Endothelial cell of umbilical vein (primary cell): Measurements from ENCODE around the gene LRCOL1. TPM values are rescaled to one million over a fixed set of nuclear protein-coding genes. Genes with fewer than 3 reads are reported as not detected.

Source experiments
- BruUV-seq: library from RNA; stranded (reverse); fragments of 400-500 nt; replicated peaks from 2 replicates; lab custom pipeline; 2021; lab: Mats Ljungman, UMichigan
- CTCF ChIA-PET: fragments of 300-600, 350-600 bp; sonication (Branson Sonifier 250); formaldehyde crosslinking; loops from one replicate; lab custom pipeline; 2021; ENCODE audit warnings: antibody characterized with exemption, inconsistent platforms; lab: Charles Lee
- POLR2A ChIA-PET: fragments of 300-600, 350-600 bp; sonication (Branson Sonifier 250); formaldehyde crosslinking; loops from one replicate; lab custom pipeline; 2021; ENCODE audit warnings: antibody characterized with exemption, inconsistent platforms; lab: Charles Lee
- DNase-seq: peaks from one replicate; pipeline ENCODE4 v3.0.0-alpha.2; 2011; ENCODE audit warnings: low read depth, low spot score
- FAIRE-seq: peaks from 2 replicates; lab custom pipeline; 2011; peaks lifted over from hg19 to GRCh38; lab: Jason Lieb, UNC
- H2AFZ ChIP-seq: 2 replicates; pipeline ENCODE4 v1.6.0; 2012; ENCODE audit warnings: low read depth, low read length, control low read depth, inconsistent platforms
- H3K27ac ChIP-seq: 2 replicates; pipeline ENCODE4 v1.5.1; 2011; ENCODE audit warnings: low read depth, mild to moderate bottlenecking, control low read depth, low read length, moderate library complexity; ENCODE audit not compliant: insufficient read depth
- H3K27me3 ChIP-seq, 2 experiments: 2 replicates each; pipeline versions ENCODE4 v1.6.0 to v1.6.1; 2011; ENCODE audit warnings: low read length in 2 of 2, mixed read lengths in 1 of 2; ENCODE audit not compliant: control insufficient read depth in 2 of 2, insufficient read depth in 2 of 2
- H3K36me3 ChIP-seq, 2 experiments: 2 replicates in 1 of 2; 3 replicates in 1 of 2; pipeline ENCODE4 v1.5.1; 2011; ENCODE audit warnings: low read length in 2 of 2, mild to moderate bottlenecking in 1 of 2, moderate library complexity in 1 of 2; ENCODE audit not compliant: control insufficient read depth in 2 of 2, insufficient read depth in 2 of 2; ENCODE audit errors: extremely low read depth in 1 of 2
- H3K4me1 ChIP-seq: 3 replicates; pipeline ENCODE4 v1.5.1; 2011; ENCODE audit warnings: mild to moderate bottlenecking, low read length; ENCODE audit not compliant: control insufficient read depth, insufficient read depth; ENCODE audit errors: extremely low read depth
- H3K4me2 ChIP-seq: 2 replicates; pipeline ENCODE4 v1.6.1; 2011; ENCODE audit warnings: low read length, control low read depth, mixed read lengths; ENCODE audit not compliant: insufficient read depth
- H3K4me3 ChIP-seq, 3 experiments: fragments of 200-600 bp in 1 of 3; sonication (generic), shearing (Covaris generic) in 1 of 3; replicated peaks in 1 of 3; 2 replicates each; pipeline ENCODE4 v1.5.1; 2011 to 2016; ENCODE audit warnings: control low read depth in 3 of 3, low read length in 3 of 3, mild to moderate bottlenecking in 2 of 3, inconsistent platforms in 1 of 3, low read depth in 1 of 3, moderate library complexity in 1 of 3; ENCODE audit not compliant: insufficient read depth in 1 of 3
- H3K79me2 ChIP-seq: 2 replicates; pipeline ENCODE4 v1.6.0; 2012; ENCODE audit warnings: low read length, inconsistent platforms; ENCODE audit not compliant: control insufficient read depth, insufficient read depth
- H3K9ac ChIP-seq: replicated peaks from 2 replicates; pipeline ENCODE3; 2011; ENCODE audit warnings: low read length, control low read depth; ENCODE audit not compliant: insufficient read depth; ENCODE audit errors: extremely low read depth
- H3K9me1 ChIP-seq: replicated peaks from 3 replicates; pipeline ENCODE4 v1.6.0; 2011; ENCODE audit warnings: mild to moderate bottlenecking, low read length; ENCODE audit not compliant: control insufficient read depth, insufficient read depth; ENCODE audit errors: extremely low read depth
- H3K9me3 ChIP-seq: replicated peaks from 2 replicates; pipeline ENCODE4 v1.5.1; 2012; ENCODE audit warnings: low read length, inconsistent platforms; ENCODE audit not compliant: control insufficient read depth, insufficient read depth
- H4K20me1 ChIP-seq: replicated peaks from 2 replicates; pipeline ENCODE3; 2011; ENCODE audit warnings: mild to moderate bottlenecking, low read length; ENCODE audit not compliant: control insufficient read depth, insufficient read depth; ENCODE audit errors: extremely low read depth
- CTCF ChIP-seq, 2 donors: IDR thresholded peaks; 1 replicate in 1 of 2; 2 replicates in 1 of 2; pipeline ENCODE4 v1.5.1; 2011; ENCODE audit warnings: low read length in 2 of 2, mild to moderate bottlenecking in 2 of 2, moderate library complexity in 2 of 2, control low read depth in 1 of 2, inconsistent platforms in 1 of 2, low read depth in 1 of 2; ENCODE audit not compliant: insufficient read depth in 1 of 2; ENCODE audit errors: extremely low read depth in 1 of 2
- EZH2 ChIP-seq: IDR thresholded peaks from 2 replicates; pipeline ENCODE4 v1.6.1; 2012; ENCODE audit warnings: borderline replicate concordance, low read depth, mild to moderate bottlenecking, moderate library complexity, low read length, inconsistent platforms; ENCODE audit not compliant: severe bottlenecking
- FOS ChIP-seq: IDR thresholded peaks from 2 replicates; pipeline ENCODE4 v1.6.1; 2011; ENCODE audit warnings: mild to moderate bottlenecking, low read length, moderate library complexity, borderline replicate concordance; ENCODE audit not compliant: insufficient read depth
- GATA2 ChIP-seq: IDR thresholded peaks from 2 replicates; pipeline ENCODE4 v1.7.0; 2011; ENCODE audit warnings: low read depth, mild to moderate bottlenecking, moderate library complexity, mixed read lengths, low read length; ENCODE audit not compliant: insufficient read length, insufficient read depth
- JUN ChIP-seq: IDR thresholded peaks from 2 replicates; pipeline ENCODE4 v1.6.1; 2011; ENCODE audit warnings: borderline replicate concordance, low read depth; ENCODE audit not compliant: insufficient read length, insufficient read depth
- MYC ChIP-seq: IDR thresholded peaks from one replicate; pipeline ENCODE4 v1.6.1; 2011; ENCODE audit warnings: mild to moderate bottlenecking, low read depth, low read length
- POLR2A ChIP-seq: IDR thresholded peaks from 2 replicates; pipeline ENCODE4 v1.6.1; 2012; ENCODE audit warnings: low read depth, mild to moderate bottlenecking, control low read depth, low read length
- POLR2AphosphoS5 ChIP-seq: IDR thresholded peaks from 2 replicates; pipeline ENCODE4 v1.6.1; 2012; ENCODE audit warnings: low read depth, mild to moderate bottlenecking, control low read depth, low read length, moderate library complexity; ENCODE audit not compliant: insufficient read depth
- dilution Hi-C: fragments of 300-500 bp; cut with MboI; formaldehyde crosslinking; loops from one replicate; pipeline ENCODE4 v1.15.0; 2019; ENCODE audit warnings: low sequenced_read_pairs; ENCODE audit not compliant: extremely low pct_ligation_motif_present
- intact Hi-C: fragments of 100-400 bp; cut with micrococcal nuclease; formaldehyde crosslinking; loops from one replicate; pipeline ENCODE4 v1.10.0; 2022
- polyA plus RNA-seq, 4 experiments: library from polyadenylated mRNA; depleted of rRNA in 3 of 4; stranded (reverse) in 3 of 4; unstranded in 1 of 4; fragments of >200 nt; gene quantifications; 2 replicates each; pipeline versions ENCODE4 v1.2.1 to v1.2.3, GENCODE V29; 2011 to 2012; ENCODE audit warnings: missing spikeins in 1 of 4
- total RNA-seq: library from RNA; stranded (reverse); gene quantifications from 2 replicates; pipeline ENCODE4 v1.2.3, GENCODE V29; 2021
- TF ChIP-seq, protein P1 (sequence below): IDR thresholded peaks from 2 replicates; pipeline ENCODE4 v1.6.1; 2011; ENCODE audit not compliant: insufficient read depth, insufficient read length

Gene LRCOL1
- total and polyA plus RNA-seq, 2 donors (not counting 3 experiments of a cell fraction or from before 2014, with no cell fraction given): 1.2 to 1.5 TPM

DNA sequence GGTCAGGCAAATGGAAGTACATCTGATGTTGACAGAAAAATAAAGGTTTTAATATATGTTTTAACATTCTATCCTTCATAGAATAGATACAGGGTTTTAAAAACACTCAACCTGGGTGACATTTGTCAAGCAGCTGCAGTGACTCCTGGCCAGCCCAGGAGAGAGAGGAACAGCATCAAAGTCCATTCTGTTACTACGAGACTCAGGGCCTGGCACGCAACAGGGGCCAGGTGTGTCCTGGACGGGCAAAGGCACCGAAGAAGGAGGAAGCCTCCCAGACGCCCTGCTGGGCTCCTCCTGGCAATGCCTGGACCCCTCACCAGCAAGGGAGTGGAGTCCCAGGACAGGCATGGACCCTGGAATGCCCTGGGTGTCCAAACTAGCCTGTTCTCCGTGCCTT, 22.1 kb downstream of the LRCOL1 start:
- no peaks in the 10 kb centered on the region for H3K36me3 ChIP-seq
- H3K79me2 ChIP-seq: no peaks in the 10 kb centered on the region
- TF ChIP-seq EZH2 (no peak), MYC (no peak), FOS (no peak), POLR2A (no peak)
- TF ChIP-seq, protein P1, sequence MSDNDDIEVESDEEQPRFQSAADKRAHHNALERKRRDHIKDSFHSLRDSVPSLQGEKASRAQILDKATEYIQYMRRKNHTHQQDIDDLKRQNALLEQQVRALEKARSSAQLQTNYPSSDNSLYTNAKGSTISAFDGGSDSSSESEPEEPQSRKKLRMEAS: no peak
- POLR2A ChIA-PET: no interaction called here
- DNase-seq (no peak), FAIRE-seq (no peak)
- no peaks in the 10 kb centered on the region for H3K27me3 ChIP-seq
- no peaks in the 10 kb centered on the region for H4K20me1 ChIP-seq
- intact Hi-C loops: no loop called here
- H3K9ac ChIP-seq: no peak overlapping the region
- H3K4me1 ChIP-seq: no peaks in the 10 kb centered on the region
- no peak overlapping the region for H2AFZ ChIP-seq
- no peak overlapping the region for H3K4me2 ChIP-seq
- H3K4me3 ChIP-seq: no peak overlapping the region
- dilution Hi-C loops: no loop called here
- H3K27ac ChIP-seq: no peak overlapping the region
- no TSS peak for BruUV-seq
- H3K9me3 ChIP-seq: no peaks in the 10 kb centered on the region
- no peaks in the 10 kb centered on the region for H3K9me1 ChIP-seq
- CTCF ChIA-PET: no interaction called here

GRCh38 chr12:132587781-132588180, 22.6 kb downstream of the LRCOL1 start:
- Histone ChIP-seq H2AFZ (no peak overlapping the region), H3K4me1 (no peaks in the 10 kb centered on the region), H3K9ac (no peak overlapping the region), H3K79me2 (no peaks in the 10 kb centered on the region), H3K27ac (no peak overlapping the region), H3K27me3 (peaks cover 0 to under 1% of the 10 kb centered on the region in 2 experiments), H3K9me3 (no peaks in the 10 kb centered on the region), H3K4me3 (no peak overlapping the region), H4K20me1 (no peaks in the 10 kb centered on the region), H3K4me2 (no peak overlapping the region), H3K36me3 (no peaks in the 10 kb centered on the region), H3K9me1 (no peaks in the 10 kb centered on the region)
- dilution Hi-C loops: no loop called here
- BruUV-seq: no TSS peak
- intact Hi-C loops: no loop called here
- FAIRE-seq (no peak), DNase-seq (no peak)
- CTCF ChIA-PET: interaction anchor here (1.2 kb wide), 1 partner anchor 27 kb away, joined by 5 read pairs; no protein-coding TSS in a partner anchor
- TF ChIP-seq EZH2 (no peak), GATA2 (no peak), POLR2A (no peak), MYC (no peak), JUN (no peak), POLR2AphosphoS5 (no peak), CTCF (IDR thresholded peaks at IDR 0.05; ENCODE audit: extremely low read depth in 1 of 2, insufficient read depth in 1 of 2, low read depth in 1 of 2, low read length in 2 of 2) (no peak), FOS (no peak)
- TF ChIP-seq, protein P1: no peak
- POLR2A ChIA-PET: no interaction called here
